Nephron progenitor cell (in vitro differentiated cells): Measurements from ENCODE around the gene SYT12.
"Not testable (repeated sequence)": the region's sequence is repeated elsewhere in the genome, so short reads cannot be mapped to it uniquely, and the experiment has no call there.

Experiments used
- DNase-seq: peaks from one replicate; pipeline ENCODE4 v3.0.0; 2021
- H3K27ac Mint-ChIP-seq: 2 replicates; pipeline ENCODE4 v1.8.0; 2021; ENCODE audit warnings: mild to moderate bottlenecking, moderate library complexity, mixed read lengths
- H3K27me3 Mint-ChIP-seq: 2 replicates; pipeline ENCODE4 v1.8.0; 2021; ENCODE audit warnings: mild to moderate bottlenecking, low read depth, mixed read lengths; ENCODE audit not compliant: poor library complexity
- H3K36me3 Mint-ChIP-seq: 2 replicates; pipeline ENCODE4 v1.8.0; 2021; ENCODE audit warnings: low read depth, mixed read lengths
- H3K4me1 Mint-ChIP-seq: 2 replicates; pipeline ENCODE4 v1.8.0; 2021; ENCODE audit warnings: mixed read lengths
- H3K4me3 Mint-ChIP-seq: 2 replicates; pipeline ENCODE4 v1.8.0; 2021; ENCODE audit warnings: mild to moderate bottlenecking, moderate library complexity, mixed read lengths
- H3K9me3 Mint-ChIP-seq: 2 replicates; pipeline ENCODE4 v1.8.0; 2021; ENCODE audit warnings: mild to moderate bottlenecking, moderate library complexity, mixed read lengths
- CTCF ChIP-seq: fragments of 200-600 bp; sonication (generic); IDR thresholded peaks from 2 replicates; pipeline ENCODE4 v1.5.0; 2021; ENCODE audit warnings: antibody characterized with exemption

The SYT12 gene

GRCh38 chr11:66983275-66983924 is 39.5 kb upstream of the SYT12 start:
- no peak overlapping the region for H3K27ac Mint-ChIP-seq
- peaks cover 29% of the 10 kb centered on the region for H3K27me3 Mint-ChIP-seq
- TF ChIP-seq CTCF, result no peak
- H3K4me1 Mint-ChIP-seq, result peaks cover 22% of the 10 kb centered on the region
- DNase-seq, result no peak
- peaks cover 8% of the 10 kb centered on the region for H3K9me3 Mint-ChIP-seq
- H3K4me3 Mint-ChIP-seq, result no peak overlapping the region
- H3K36me3 Mint-ChIP-seq, result no peaks in the 10 kb centered on the region

- no peak overlapping the region for H3K27ac Mint-ChIP-seq
- H3K4me3 Mint-ChIP-seq, result no peak overlapping the region
- H3K36me3 Mint-ChIP-seq, result no peaks in the 10 kb centered on the region
- no peak for TF ChIP-seq CTCF
- no peak for DNase-seq
- peaks cover 28% of the 10 kb centered on the region for H3K27me3 Mint-ChIP-seq
- peaks cover 3% of the 10 kb centered on the region for H3K9me3 Mint-ChIP-seq
- H3K4me1 Mint-ChIP-seq, result peaks cover 24% of the 10 kb centered on the region
Measured at GRCh38 chr11:66985508-66986177, 37.3 kb upstream of the SYT12 start.

GRCh38 chr11:66986178-66986545 is 36.8 kb upstream of the SYT12 start:
- Mint-ChIP-seq H3K27ac (no peak overlapping the region), H3K9me3 (peaks cover 3% of the 10 kb centered on the region)
- no peak for DNase-seq

GRCh38 chr11:66987158-66987620 is 35.7 kb upstream of the SYT12 start:
- no peak for TF ChIP-seq CTCF
- H3K4me3 Mint-ChIP-seq, result no peak overlapping the region
- no peak overlapping the region for H3K27ac Mint-ChIP-seq
- H3K9me3 Mint-ChIP-seq, result peaks cover 3% of the 10 kb centered on the region
- peaks cover 24% of the 10 kb centered on the region for H3K4me1 Mint-ChIP-seq
- H3K36me3 Mint-ChIP-seq, result no peaks in the 10 kb centered on the region
- peaks cover 16% of the 10 kb centered on the region for H3K27me3 Mint-ChIP-seq
- DNase-seq, result peak; percentile 33

More at GRCh38 chr11:66986178-66986545, 36.8 kb upstream of the SYT12 start:
- Mint-ChIP-seq H3K27me3 (peaks cover 23% of the 10 kb centered on the region), H3K36me3 (no peaks in the 10 kb centered on the region), H3K4me3 (no peak overlapping the region), H3K4me1 (peaks cover 24% of the 10 kb centered on the region)
- TF ChIP-seq CTCF, result no peak

GRCh38 chr11:66987924-66988637 is 34.9 kb upstream of the SYT12 start:
- H3K4me3 Mint-ChIP-seq, result no peak overlapping the region
- DNase-seq, result no peak
- H3K9me3 Mint-ChIP-seq, result peaks cover 3% of the 10 kb centered on the region
- H3K36me3 Mint-ChIP-seq, result no peaks in the 10 kb centered on the region
- H3K4me1 Mint-ChIP-seq, result peaks cover 24% of the 10 kb centered on the region
- H3K27ac Mint-ChIP-seq, result peak overlapping the region; percentile 62
- TF ChIP-seq CTCF, result no peak
- H3K27me3 Mint-ChIP-seq, result peaks cover 12% of the 10 kb centered on the region

- DNase-seq, H3K4me3 Mint-ChIP-seq, H3K36me3 Mint-ChIP-seq, H3K27ac Mint-ChIP-seq, H3K9me3 Mint-ChIP-seq: not testable (repeated sequence)
- peaks cover 24% of the 10 kb centered on the region for H3K4me1 Mint-ChIP-seq
- H3K27me3 Mint-ChIP-seq, result peaks cover 11% of the 10 kb centered on the region
Measured at GRCh38 chr11:66988741-66989140, 34.2 kb upstream of the SYT12 start.

GRCh38 chr11:66989360-66989759 is 33.6 kb upstream of the SYT12 start:
- not testable (repeated sequence) for H3K4me3 Mint-ChIP-seq, DNase-seq, H3K36me3 Mint-ChIP-seq, H3K9me3 Mint-ChIP-seq, H3K27ac Mint-ChIP-seq
- Mint-ChIP-seq H3K27me3 (peaks cover 16% of the 10 kb centered on the region), H3K4me1 (peaks cover 24% of the 10 kb centered on the region)
